GM23338 (cell line): ENCODE results near the gene ZNF526.

ENCODE experiments used
- CTCF ChIP-seq, 2 experiments: fragments of 200-600 bp in 1 of 2; sonication (generic) in 1 of 2; conservative IDR thresholded peaks; 2 replicates each; pipeline versions ENCODE4 v1.5.1 to v1.6.1; 2016 to 2017; ENCODE audit warnings: antibody characterized with exemption in 2 of 2, low read depth in 2 of 2, mild to moderate bottlenecking in 2 of 2, moderate library complexity in 1 of 2
- EZH2 ChIP-seq: fragments of 200-600 bp; sonication (generic); IDR thresholded peaks from one replicate; pipeline ENCODE4 v1.8.0; 2017; ENCODE audit warnings: antibody characterized with exemption, mild to moderate bottlenecking, low read depth; ENCODE audit not compliant: unreplicated experiment

GRCh38 chr19:42261763-42262162 is 41.7 kb downstream of the ZNF526 start:
- TF ChIP-seq CTCF (conservative IDR thresholded peaks at IDR 0.05; ENCODE audit: low read depth in 2 of 2) (no peak), EZH2 (no peak)
